NT2/D1 (cell line): ENCODE results near the gene NT5C2.

Source experiments
- SUZ12 ChIP-seq: IDR thresholded peaks from 2 replicates; pipeline ENCODE4 v1.6.1; 2011; ENCODE audit not compliant: insufficient read length, insufficient read depth; ENCODE audit errors: extremely low read depth
- YY1 ChIP-seq: IDR thresholded peaks from 2 replicates; pipeline ENCODE4 v1.6.1; 2011; ENCODE audit not compliant: insufficient read length, insufficient read depth
- ZNF274 ChIP-seq: IDR thresholded peaks from 2 replicates; pipeline ENCODE4 v1.6.1; 2011; ENCODE audit warnings: mild to moderate bottlenecking, low read depth, low read length

DNA sequence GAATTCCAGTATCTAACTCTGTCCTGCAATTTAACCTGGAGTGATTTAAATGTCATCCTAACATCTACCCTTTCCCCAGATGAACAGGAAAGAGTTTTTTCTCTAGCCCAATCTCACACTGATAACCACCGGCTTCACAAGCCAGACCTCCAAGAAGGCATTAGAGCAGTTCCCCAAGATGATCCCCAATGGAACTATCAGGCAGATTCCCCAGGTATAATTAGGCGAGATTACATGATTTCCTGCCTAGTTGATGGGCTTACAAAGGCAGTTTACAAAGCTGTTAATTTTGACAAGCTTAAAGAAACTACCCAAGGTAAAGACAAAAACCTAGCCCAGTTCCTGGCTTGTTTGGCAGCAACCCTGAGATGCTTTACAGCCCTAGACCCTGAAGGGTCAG, 14.1 kb upstream of the NT5C2 start:
- no peak for TF ChIP-seq ZNF274
- TF ChIP-seq YY1 = no peak
- TF ChIP-seq SUZ12 = no peak
